Activated CD8-positive, alpha-beta memory T cell treated with anti-CD3 and anti-CD28 coated beads for 36 hours (primary cell): ENCODE measurements around the gene NAGA. TPM values are rescaled to one million over a fixed set of nuclear protein-coding genes. Genes with fewer than 3 reads are reported as not detected.

Experiments used
- CTCF ChIA-PET: fragments of 350-600 bp; sonication (Branson Sonifier 250); formaldehyde crosslinking; loops from one replicate; lab custom pipeline; 2021; ENCODE audit warnings: antibody characterized with exemption; lab: Charles Lee
- POLR2A ChIA-PET: fragments of 350-600 bp; sonication (Branson Sonifier 250); formaldehyde crosslinking; loops from one replicate; lab custom pipeline; 2021; ENCODE audit warnings: antibody characterized with exemption; lab: Charles Lee
- total RNA-seq, 2 experiments: library from RNA; stranded (reverse); gene quantifications; one replicate each; pipeline ENCODE4 v1.2.3, GENCODE V29; 2021

Gene NAGA
- total RNA-seq, 2 experiments from 2014 or later, result 20.0 to 20.9 TPM

GRCh38 chr22:42065438-42066125 is 5.0 kb downstream of the NAGA start:
- CTCF ChIA-PET, result no interaction called here
- POLR2A ChIA-PET, result interaction anchor here (0.5 kb wide), 1 partner anchor 301 kb away, joined by 14 read pairs; no protein-coding TSS in a partner anchor

- ChIA-PET POLR2A (interaction anchor here (0.5 kb wide), 1 partner anchor 302 kb away, joined by 14 read pairs; no protein-coding TSS in a partner anchor), CTCF (no interaction called here)
Observed at GRCh38 chr22:42064629-42065028, 6.0 kb downstream of the NAGA start.

GRCh38 chr22:42062506-42063170 is 8.0 kb downstream of the NAGA start:
- CTCF ChIA-PET, result no interaction called here
- POLR2A ChIA-PET, result interaction anchor here (0.5 kb wide), 1 partner anchor 210 kb away, joined by 7 read pairs; no protein-coding TSS in a partner anchor

GRCh38 chr22:42061041-42061440 is 9.6 kb downstream of the NAGA start:
- CTCF ChIA-PET, result interaction anchor here (0.7 kb wide), 1 partner anchor 506 kb away, joined by 5 read pairs; no protein-coding TSS in a partner anchor
- POLR2A ChIA-PET, result no interaction called here

GRCh38 chr22:42060489-42060888 is 10.1 kb downstream of the NAGA start:
- POLR2A ChIA-PET, result no interaction called here

GRCh38 chr22:42056757-42057511 is 13.7 kb downstream of the NAGA start:
- CTCF ChIA-PET, result no interaction called here
- POLR2A ChIA-PET, result no interaction called here

More at GRCh38 chr22:42060489-42060888, 10.1 kb downstream of the NAGA start:
- CTCF ChIA-PET, result no interaction called here

- CTCF ChIA-PET, result no interaction called here
- POLR2A ChIA-PET, result no interaction called here
Observed at GRCh38 chr22:42052765-42053164, 17.8 kb downstream of the NAGA start.

- ChIA-PET POLR2A (no interaction called here), CTCF (no interaction called here)
Observed at GRCh38 chr22:42050641-42051180, 19.9 kb downstream of the NAGA start.

- ChIA-PET CTCF (no interaction called here), POLR2A (no interaction called here)
Observed at GRCh38 chr22:42041784-42042183, 28.8 kb downstream of the NAGA start.

- ChIA-PET POLR2A (no interaction called here), CTCF (no interaction called here)
Observed at GRCh38 chr22:42039271-42039670, 31.3 kb downstream of the NAGA start.

- CTCF ChIA-PET, result no interaction called here
- POLR2A ChIA-PET, result no interaction called here
Observed at GRCh38 chr22:42035256-42035655, 35.4 kb downstream of the NAGA start.

- CTCF ChIA-PET, result interaction anchor here (1.6 kb wide), 1 partner anchor 410 kb away, joined by 3 read pairs; no protein-coding TSS in a partner anchor
- POLR2A ChIA-PET, result interaction anchor here (0.5 to 0.6 kb wide), 2 partner anchors 15 to 90 kb away, joined by 3 to 5 read pairs; no protein-coding TSS in a partner anchor
Observed at GRCh38 chr22:42033263-42034181, 37.1 kb downstream of the NAGA start.

GRCh38 chr22:42026705-42027104 is 43.9 kb downstream of the NAGA start:
- CTCF ChIA-PET, result no interaction called here
- POLR2A ChIA-PET, result no interaction called here

- POLR2A ChIA-PET, result interaction anchor here (0.9 kb wide), 1 partner anchor 65 kb away, joined by 3 read pairs; the partner anchor contains the start of gene NDUFA6
- CTCF ChIA-PET, result no interaction called here
Observed at GRCh38 chr22:42025421-42025820, 45.2 kb downstream of the NAGA start.

- CTCF ChIA-PET, result no interaction called here
- POLR2A ChIA-PET, result no interaction called here
Observed at GRCh38 chr22:42022162-42022847, 48.3 kb downstream of the NAGA start.

GRCh38 chr22:42021571-42021970 is 49.0 kb downstream of the NAGA start:
- CTCF ChIA-PET, result no interaction called here
- POLR2A ChIA-PET, result no interaction called here

GRCh38 chr22:42018224-42018623 is 52.4 kb downstream of the NAGA start:
- POLR2A ChIA-PET, result no interaction called here
- CTCF ChIA-PET, result interaction anchor here (0.7 kb wide), 1 partner anchor 268 kb away, joined by 3 read pairs; no protein-coding TSS in a partner anchor

GRCh38 chr22:42016111-42016510 is 54.5 kb downstream of the NAGA start:
- ChIA-PET POLR2A (no interaction called here), CTCF (no interaction called here)
